SH-SY5Y (cell line): ENCODE measurements around the gene SCAPER.

Experiments
- GATA2 ChIP-seq: IDR thresholded peaks from 2 replicates; pipeline ENCODE4 v1.6.1; 2011; ENCODE audit warnings: mild to moderate bottlenecking, low read depth, low read length
- GATA3 ChIP-seq: IDR thresholded peaks from 2 replicates; pipeline ENCODE4 v1.6.1; 2011; ENCODE audit warnings: low read depth, mild to moderate bottlenecking, low read length, moderate library complexity

DNA sequence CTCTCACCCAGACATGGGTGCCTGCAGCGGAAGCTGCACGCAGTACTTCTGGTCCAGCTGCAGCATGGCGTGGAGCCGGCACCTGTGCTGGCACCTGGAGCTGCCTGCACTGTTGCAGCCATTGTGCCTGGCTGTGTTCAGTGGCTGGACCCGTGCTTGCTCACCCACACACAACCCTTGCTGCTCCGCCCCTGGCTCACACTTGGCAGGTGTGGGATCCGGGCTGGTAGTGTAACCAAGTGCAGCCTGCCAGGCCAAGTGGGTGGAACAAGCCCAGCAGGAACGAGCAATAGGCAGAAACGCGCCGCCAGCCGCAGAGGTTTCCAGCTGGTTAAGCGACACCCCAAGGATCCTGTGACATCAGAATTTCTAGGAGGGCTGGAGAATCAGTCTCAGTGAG, 11.2 kb upstream of the SCAPER start:
- TF ChIP-seq GATA2: no peak
- no peak for TF ChIP-seq GATA3
